NK-92 (cell line): Measurements from ENCODE around the gene SYT2.
"Not testable (repeated sequence)": the region's sequence is repeated elsewhere in the genome, so short reads cannot be mapped to it uniquely, and the experiment has no call there.

Source experiments
- DNase-seq: peaks from one replicate; lab custom pipeline; 2025; ENCODE audit not compliant: unreplicated experiment; lab: John Stamatoyannopoulos, UW

Gene SYT2

GRCh38 chr1:202553078-202553477 lies 157.2 kb downstream of the SYT2 start:
- not testable (repeated sequence) for DNase-seq

- not testable (repeated sequence) for DNase-seq
Measured at GRCh38 chr1:202552615-202553014, 157.6 kb downstream of the SYT2 start.

- no peak for DNase-seq
Measured at GRCh38 chr1:202551683-202552082, 158.6 kb downstream of the SYT2 start.

GRCh38 chr1:202550088-202550487 lies 160.2 kb downstream of the SYT2 start:
- not testable (repeated sequence) for DNase-seq

- no peak for DNase-seq
Measured at GRCh38 chr1:202547215-202547614, 163.0 kb downstream of the SYT2 start.

- not testable (repeated sequence) for DNase-seq
Measured at GRCh38 chr1:202546796-202547195, 163.5 kb downstream of the SYT2 start.

GRCh38 chr1:202546377-202546776 lies 163.9 kb downstream of the SYT2 start:
- not testable (repeated sequence) for DNase-seq

GRCh38 chr1:202545647-202546303 lies 164.5 kb downstream of the SYT2 start:
- not testable (repeated sequence) for DNase-seq

GRCh38 chr1:202544766-202545449 lies 165.3 kb downstream of the SYT2 start:
- DNase-seq, result not testable (repeated sequence)

GRCh38 chr1:202543537-202543936 lies 166.7 kb downstream of the SYT2 start:
- DNase-seq, result not testable (repeated sequence)

GRCh38 chr1:202542415-202542814 lies 167.8 kb downstream of the SYT2 start:
- DNase-seq, result not testable (repeated sequence)

- DNase-seq, result not testable (repeated sequence)
Measured at GRCh38 chr1:202540858-202541257, 169.4 kb downstream of the SYT2 start.
